ENCODE results near the gene PSMG4.
A peak's percentile ranks its signal among the peaks of the same experiment; 100 is the strongest.

Gene PSMG4

DNA sequence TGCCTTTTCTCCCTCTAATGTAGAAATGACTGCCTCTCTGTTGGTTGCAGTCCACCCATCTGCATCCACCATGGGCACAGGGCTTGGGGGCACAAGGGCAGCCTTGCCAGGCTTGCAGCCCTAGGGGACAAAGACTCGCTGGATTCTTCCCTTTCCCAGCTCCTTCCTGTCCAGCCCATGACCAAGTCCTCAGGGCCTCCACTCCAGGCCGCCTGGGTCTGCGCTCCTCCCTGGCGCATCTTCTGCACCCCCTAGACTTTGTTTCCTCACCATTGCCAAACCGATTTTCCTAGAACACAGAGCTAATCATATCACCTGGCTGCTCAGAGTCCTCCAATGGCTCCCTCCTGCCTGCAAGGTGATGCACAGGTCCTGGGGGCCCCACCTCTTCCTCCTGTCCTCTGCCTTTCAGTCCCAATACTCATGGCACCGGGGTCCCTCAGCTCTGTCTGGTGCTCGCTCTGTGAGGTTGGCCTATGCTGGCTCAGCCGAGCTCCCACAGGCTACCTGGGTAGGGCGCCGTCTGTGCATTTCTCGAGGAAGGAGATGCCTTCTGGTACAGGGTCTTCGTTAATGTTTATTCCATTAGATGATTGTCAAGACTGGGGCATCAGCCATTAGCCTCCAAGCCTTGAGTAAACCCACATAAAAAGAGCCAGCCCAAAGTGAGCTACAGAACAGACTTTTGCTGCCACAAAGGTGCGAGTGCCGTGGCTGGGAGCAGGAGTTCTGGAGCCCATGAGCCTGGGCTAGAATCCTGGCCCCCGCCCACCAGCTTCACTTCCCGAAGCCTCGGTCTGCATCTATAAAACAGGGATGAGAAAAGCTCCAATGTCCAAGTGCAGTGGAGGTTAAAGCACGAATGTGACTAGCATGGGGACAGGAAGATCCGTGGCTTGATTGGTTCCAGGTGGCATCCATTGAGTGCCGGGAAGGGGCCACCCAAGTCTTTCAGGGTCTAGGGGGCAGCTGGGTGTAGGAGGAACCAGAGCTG is 17.7 kb downstream of the PSMG4 start:
- no peak for DNase-seq (ENCODE audit: low read depth)

DNA sequence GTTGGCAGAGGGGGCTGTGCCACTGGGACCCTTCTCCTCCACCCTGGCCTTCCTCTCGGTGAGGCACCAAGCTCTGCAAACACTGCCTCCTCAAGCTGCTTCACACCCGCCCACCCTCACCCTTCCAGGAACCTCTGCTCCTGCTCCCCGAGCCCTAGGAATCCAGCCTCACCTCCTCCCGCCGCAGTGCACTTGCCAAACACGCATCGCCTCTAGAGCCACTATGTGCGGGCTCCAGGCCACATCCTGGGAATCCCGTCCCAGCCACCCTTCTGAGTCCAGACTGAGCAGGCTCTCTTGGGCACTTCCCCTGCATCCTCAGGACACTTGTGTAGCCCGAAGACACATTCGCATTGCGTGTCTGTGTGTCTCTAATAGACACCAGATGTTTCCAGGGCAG is 18.5 kb downstream of the PSMG4 start:
- DNase-seq (ENCODE audit: low read depth), result no peak

DNA sequence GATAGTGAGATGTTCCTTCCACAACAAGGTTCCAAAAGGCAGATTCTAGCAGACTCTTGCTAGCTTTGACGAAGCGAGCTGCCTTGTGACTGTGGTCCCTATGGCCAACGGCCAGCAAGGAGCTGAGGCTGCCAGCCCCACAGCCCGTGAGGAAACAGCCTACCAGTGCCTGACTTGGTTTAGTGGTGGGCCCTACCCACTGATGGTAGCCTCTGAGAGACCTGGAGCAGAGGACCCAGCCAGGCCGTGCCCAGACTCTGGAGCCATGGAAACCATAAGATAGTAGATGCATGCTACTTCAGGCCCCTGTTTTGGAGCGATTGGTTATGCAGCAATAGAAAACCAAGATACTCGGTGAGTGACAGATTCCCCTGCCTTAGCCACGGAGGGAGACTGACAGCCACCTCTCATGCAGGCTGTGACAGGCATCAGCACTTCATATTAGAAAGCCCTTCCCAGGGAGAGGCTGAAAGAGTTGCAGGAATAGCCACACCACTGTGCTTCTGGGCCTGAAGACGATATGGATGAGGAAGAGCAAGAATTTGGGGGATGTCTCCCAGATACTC is 19.2 kb downstream of the PSMG4 start:
- no peak for DNase-seq (ENCODE audit: low read depth)

DNA sequence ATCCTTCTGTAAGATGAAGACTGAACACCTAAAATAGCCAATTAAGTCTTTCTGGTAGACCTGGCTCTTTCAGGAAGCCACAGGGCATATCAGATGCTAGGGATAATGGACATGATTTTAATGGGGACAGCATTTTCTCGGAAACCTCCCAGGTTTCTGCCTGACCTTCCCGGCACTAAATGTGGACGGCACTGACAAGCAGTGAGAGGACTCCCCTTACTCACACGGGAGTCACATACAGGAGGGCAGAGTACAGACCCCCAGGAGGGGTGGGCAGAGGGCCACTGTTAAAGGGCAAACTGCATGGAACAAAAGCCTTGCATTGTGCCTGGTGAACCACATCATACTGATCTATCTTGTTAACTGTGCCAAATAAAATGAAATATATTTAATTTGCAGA is 19.9 kb downstream of the PSMG4 start:
- DNase-seq (ENCODE audit: low read depth), result no peak

DNA sequence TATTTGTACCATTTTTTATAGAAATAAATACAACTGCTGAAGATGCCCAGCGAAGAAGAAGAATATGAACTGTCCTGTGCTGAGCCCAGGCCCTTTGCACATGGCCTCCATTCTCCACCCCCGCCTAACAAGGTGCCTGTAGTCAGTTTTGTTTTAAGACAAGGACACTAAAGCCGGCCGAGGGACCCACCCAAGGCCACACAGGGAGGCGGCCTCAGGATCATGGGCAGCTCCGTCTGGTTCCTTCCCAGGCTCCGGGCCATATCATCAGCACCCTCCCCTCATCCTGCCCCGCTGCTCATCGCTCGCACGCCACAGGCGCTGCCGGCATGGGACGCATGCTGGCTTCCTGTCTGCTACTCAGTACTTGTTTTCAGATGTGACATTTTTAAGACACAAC is 21.3 kb downstream of the PSMG4 start:
- DNase-seq (ENCODE audit: low read depth), result no peak

DNA sequence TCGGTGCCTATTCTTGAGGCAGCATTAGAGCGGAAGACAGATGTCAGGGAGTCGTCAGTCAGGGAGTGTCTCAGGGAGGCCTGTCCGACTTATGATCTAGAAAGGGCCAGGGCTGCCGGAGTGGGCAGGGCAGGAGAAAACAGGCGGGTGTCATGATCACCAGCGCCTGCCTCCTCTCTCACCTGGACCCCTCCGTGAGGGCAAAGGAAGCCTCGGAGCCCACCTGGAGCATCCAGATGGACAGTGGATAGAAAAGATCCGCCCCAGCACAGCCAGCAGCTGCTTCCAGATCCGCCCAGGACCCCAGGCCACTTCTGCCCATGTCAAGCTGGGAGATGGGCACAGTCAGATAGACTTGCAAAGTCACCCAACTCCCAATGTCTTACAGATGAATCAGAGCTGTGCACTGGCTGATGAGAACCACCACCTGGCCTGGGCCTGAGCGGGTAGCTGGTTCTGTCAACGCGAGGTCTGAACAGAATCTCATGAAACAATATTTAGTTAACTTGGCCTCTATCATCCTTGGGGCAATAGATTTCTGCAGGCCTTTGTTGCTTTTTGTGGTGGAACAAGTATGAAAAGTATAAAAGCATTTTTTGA is 22.2 kb downstream of the PSMG4 start:
- DNase-seq (ENCODE audit: low read depth), result no peak

DNA sequence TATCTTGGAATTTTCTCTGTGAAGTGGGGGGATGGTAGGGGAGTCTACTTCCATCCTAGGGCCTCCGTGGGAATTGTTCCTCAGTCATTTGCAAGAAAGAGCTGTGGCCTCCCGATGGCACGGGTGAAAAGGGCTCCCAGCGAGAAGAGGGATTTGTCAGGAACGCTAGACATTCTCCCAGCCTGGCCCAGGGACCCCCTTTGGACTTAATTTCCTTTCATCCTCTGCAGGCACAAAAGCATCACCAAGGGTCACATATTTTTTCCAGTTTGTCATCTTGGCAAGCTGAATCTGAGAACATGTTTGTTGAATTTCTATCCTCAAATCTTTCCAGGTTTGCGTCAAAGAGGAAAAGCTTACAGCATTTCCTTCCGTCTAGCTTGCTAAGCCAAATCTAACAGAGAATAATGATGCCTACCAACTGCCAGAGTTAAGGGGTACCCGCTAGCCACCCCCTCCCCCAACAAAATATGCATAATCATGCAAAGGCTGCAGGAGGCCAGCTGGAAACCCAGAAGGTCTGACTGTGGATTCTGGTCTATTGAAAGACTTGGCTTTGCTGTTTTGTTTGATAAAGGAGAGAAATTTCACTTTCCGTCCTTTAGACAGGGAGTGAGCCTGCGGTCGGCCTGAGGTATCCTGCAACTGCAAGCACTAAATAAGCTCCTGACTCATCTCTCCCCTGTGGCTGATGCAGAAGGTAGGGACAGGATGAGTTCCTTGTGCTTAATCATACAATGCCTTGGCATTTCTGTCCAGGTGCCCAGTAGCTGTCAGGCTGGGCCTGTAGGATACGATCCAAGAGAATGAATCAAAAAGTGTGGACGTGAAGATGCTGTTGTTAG is 23.1 kb downstream of the PSMG4 start:
- peak; percentile 76 for DNase-seq (ENCODE audit: low read depth)

DNA sequence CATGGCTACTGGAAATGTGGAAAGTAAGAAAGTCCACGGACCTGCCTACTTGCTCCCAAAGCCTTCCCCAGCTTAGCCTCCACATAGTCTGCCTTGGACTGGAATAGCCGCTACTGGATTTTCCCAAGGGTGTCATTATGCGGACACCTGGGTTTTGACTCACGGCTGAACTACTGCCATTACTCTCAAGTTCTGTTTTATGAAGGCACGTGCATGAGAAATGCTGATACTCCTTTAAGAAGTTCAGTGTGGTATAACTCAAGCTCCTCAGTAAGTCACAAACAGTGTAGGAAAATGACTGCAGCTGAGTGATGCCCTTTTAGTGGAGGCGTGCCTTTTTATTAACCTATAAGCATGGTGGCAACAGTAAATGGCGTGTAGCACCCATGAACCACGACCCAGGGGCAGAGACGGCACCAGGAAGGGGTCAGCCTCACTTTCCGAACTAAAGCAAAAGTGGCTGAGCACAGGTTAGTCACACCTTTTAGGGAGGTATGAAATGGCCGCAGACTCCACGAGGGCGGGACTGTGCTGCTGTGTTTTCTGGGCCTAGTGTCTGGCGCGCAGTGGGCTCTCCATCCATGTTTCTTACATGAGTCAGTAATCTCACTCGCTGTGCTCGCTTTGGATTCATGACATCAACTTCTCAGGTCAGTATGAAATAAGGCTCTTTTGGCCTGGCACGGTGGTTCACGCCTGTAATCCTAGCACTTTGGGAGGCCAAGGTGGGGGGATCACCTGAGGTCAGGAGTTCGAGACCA is 23.9 kb downstream of the PSMG4 start:
- DNase-seq (ENCODE audit: low read depth), result no peak

DNA sequence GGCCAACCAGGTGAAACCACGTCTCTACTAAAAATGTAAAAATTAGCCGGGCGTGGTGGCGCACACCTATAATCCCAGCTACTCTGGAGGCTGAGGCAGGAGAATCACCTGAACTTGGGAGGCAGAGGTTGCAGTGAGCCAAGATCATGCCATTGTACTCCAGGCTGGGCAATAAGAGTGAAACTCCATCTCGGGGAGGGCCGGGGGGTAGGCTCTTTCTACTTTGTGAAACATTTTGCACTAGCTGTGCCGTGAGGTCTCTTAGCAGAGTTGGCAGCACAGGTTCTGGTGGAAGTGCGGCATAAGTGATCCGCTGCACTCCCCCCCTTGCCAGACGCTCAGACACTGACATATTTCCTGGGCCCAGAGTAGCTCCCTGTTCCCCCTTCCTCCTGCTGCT is 24.5 kb downstream of the PSMG4 start:
- DNase-seq (ENCODE audit: low read depth), result no peak

DNA sequence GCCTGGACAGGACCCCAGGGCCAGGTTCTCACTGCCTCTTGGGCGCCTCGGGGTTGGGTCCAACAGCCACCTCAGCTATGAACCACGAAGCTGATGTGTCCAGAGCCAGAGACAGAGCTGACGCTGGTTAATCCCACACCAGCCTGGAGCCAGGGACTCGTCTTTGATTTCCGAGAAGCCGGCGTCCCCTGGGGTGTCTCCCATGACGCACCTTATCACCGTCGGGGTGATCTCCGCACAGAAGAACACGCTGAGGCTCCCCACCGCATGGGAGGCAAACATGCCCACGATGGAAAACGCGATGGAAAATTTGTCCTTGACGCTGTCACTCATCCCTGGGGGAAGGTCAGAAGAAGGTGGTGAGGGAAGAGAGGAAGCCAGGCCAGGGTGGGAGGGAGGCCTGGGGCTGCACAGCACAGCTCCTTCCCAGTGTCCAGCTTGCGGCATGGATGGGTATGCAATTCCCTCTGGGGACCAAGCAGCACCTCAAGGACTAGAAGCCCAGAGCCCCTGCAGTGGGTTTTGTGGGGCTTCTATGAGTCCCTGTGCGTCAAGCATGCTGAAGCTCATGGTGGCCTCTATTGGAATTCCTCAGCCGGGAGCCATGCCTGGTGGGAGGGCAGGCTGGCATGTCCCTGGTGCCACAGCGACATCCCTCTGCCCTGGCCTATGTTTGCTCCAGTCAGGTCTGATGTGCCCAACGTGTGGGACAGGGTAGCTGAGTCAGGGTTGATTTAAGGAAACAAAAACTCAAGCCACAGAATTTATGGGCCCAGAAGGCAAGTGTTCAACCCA is 25.1 kb downstream of the PSMG4 start:
- DNase-seq (ENCODE audit: low read depth), result no peak

DNA sequence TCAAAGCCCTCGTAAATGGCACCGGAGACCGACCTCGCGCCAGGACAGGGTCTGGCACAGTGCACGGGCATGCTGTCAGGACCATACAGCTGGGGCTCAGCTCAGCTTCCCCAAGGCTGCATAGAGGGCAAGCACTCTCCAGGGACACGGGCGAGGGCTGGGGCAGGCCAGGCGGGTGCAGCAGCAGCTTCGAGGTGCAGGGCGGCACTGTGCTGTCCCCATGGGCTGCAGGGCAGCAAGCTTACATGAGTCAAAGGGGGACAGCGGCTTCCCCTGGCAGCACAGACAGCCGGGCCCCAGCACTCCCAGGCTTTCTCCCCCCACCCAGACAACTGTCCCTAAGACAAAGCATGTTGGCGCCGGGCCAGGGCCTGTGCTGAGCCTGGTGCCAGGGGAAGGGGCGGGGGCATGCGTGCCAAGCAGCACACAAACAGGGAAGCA is 25.7 kb downstream of the PSMG4 start:
- no peak for DNase-seq (ENCODE audit: low read depth)

DNA sequence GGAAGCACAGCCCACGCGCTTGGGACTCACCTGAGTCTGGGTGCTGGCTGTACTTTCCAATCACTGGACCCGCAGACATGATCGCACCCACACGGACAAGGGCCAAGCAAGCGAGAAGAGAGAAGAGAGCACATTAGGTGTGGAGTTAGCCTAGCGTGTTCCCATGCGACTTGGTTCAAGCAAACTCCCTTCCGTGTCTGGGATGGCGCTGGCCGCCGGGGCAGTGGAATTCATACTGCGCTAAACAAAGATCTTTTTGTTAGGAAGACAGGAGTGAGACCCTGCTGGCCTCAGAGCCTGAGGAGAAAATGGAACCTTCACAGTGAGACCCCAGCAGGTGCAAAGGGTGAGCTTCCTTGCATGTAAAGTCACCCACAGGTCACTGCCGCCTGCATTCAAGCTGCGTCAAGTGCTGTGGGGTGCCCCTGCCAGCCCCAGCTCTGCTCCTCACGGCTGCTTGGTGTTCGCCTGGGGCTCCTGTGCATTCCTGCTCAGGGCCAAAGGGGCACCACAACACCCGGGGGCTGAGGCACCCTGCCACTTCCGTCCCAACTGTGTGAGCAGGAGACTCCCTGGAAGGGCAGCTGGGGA is 26.4 kb downstream of the PSMG4 start:
- no peak for DNase-seq (ENCODE audit: low read depth)

DNA sequence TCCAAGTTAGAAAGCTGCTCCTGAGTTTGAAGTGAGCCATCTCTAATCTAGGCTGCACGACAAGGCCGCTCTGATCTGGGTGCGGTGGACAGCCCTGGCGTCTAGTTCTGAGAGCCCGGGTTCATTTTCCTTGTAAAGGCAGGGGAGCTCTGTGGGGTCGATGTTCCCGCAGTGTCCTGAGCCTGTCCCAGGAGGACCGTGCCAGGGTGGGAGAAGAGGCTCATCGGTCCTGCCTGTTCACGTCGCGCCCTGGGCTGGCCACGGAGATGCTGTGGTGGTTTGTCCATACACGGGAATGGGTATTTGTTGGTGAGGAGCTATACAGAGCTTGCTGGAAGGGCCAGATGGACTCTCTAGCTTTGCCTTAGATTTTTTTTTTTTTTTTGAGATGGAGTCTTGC is 27.0 kb downstream of the PSMG4 start:
- DNase-seq (ENCODE audit: low read depth), result no peak

DNA sequence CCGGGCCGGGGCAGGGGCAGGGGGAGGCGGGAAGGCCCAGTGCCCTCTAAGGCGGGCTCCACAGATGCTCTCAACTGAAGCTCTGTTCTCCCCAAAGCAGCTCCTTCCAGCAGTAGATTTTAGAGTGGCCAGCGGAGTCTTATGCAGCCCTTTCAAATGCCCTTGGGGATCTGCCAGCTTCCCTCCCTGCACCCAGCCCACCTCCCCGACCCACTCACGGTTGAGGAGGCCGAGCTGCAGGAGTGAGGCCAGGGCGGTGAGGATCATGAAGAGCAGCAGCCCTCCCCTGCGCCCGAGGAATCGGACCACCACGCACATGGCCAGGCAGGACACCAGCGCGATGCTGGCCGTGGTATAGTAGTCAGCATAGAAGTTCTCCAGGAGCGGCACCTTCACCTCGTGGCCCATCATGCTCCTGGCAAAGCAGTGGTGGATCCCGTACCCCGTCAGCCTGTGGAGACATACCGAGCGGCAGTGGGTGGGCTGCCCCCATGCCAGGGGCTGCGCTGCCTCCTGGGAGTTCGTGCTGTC is 28.0 kb downstream of the PSMG4 start:
- no peak for DNase-seq (ENCODE audit: low read depth)

DNA sequence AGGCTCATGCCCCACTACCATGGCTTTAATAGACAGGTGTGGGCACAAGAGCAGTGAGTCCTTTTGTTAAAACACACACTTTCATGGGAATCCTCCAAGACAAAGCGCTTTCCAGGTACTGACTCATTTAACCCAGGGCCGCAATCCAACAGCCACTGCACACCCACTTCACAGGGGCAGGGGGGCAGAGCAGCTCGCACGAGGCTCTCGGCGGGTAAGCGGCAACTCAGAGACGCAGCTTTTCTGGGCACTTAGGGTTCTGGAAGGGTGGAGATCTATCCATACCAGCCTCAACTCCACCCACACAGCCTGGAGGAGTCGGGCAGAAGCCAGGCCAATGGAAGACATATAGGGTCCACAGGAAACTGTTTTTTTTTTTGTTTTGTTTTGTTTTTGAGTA is 28.6 kb downstream of the PSMG4 start:
- DNase-seq (ENCODE audit: low read depth), result no peak

DNA sequence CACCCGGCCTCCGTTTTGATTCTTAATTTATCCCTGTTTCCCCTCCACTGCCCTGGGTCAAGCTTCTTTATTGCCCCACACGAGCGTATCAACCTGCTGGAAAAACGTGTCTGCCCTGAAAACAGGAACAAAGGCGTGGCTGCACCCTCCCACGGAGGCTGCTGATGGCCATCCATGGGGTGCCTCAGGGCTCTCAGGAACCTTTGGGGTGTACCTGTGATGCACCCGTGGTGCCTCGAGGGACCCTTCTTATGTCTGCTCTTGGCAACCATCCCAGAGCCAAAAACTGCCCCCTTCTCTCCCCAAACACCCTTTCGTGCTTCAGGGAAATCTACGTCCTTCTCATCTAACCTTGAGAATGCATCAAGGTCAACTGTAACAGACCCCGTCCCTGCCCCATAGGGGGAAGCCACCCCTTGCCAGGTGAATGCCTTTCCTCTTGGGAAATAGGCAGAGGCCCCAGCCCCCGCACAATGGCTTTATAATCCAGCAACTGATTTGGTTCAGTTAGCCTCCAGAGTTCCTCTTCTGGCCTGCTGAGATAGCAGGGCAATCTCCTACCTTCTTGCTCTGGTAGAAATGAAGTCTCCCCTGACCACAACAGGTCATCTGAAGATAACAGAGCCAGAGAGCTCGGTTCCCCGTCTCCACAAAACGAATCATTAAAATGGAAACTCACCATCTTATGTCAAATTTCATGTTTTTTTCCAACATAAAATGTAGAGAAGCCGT is 29.4 kb downstream of the PSMG4 start:
- DNase-seq (ENCODE audit: low read depth), result no peak

DNA sequence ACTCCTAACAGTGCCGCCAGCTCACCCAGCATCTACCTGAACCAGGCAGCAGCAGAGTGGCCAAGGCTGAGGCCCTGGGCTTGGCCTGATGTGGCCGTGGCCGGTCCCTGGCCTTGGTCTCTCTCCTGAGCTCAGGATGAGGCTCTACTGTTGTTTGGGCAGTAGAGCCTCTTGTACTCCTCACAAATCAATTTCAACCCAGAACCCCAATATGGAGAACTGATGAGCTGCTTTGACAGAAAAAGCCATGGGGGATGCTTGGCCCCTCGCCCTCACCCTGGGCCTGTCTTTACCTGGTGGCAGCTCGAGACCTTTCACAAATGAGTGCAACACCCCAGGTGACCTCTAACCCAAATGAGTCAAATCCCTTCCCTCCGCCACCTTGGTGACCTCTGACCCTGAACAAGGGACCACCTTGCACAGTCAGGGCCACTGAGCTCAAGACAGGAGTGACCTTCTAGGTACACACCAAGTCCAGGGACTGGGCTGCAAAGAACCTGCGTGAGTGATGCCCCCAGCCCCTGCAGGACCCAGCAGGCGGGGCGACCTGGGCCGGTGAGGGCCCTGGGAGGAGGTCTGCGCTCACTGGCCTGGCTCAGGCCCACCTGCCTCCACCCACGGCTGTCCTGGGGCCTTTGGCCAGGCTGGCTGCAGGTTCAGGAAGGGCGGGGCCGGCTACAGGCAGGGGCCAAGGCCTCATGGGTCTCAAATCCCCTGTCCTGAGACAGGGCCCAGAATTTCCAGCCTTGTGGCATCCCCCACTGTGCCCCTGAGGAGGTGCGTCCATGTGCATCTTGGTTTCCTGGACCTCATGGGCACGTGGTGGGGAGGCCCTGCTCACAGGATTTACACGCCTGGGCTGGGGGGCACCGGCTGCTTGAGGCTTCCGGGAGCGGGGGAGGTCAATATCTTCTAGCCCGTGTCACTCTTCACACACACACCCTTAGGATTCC is 30.2 kb downstream of the PSMG4 start:
- no peak for DNase-seq (ENCODE audit: low read depth)

DNA sequence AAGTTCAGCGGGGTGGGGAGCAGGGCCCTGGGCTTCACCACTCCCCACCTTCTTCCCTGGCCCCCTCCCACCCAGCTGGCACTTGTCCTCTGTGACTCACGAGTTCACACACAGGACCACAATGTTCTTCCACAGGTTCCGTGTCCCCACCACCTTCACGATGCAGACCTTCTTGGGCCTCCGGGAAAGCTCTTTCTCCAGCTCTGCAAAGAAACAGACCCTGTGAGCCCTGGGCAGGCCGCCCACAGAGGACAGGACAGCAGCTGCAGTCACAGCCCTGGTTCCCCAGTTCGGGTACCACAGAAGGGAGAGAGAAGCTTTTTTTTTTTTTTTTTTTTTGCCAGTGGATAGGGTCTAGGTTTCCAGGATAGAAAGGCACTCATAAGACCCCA is 30.9 kb downstream of the PSMG4 start:
- DNase-seq (ENCODE audit: low read depth), result no peak
